Bronchial epithelial cell (primary cell): Measurements from ENCODE around the gene MTF2. TPM values are rescaled to one million over a fixed set of nuclear protein-coding genes. Genes with fewer than 3 reads are reported as not detected.

Experiments used
- DNase-seq: peaks from one replicate; pipeline ENCODE4 v3.0.0-alpha.2; 2010; ENCODE audit warnings: low read depth
- FAIRE-seq: peaks from 2 replicates; lab custom pipeline; 2011; peaks lifted over from hg19 to GRCh38; lab: Jason Lieb, UNC
- H3K27me3 ChIP-seq: 2 replicates; pipeline ENCODE4 v1.5.1; 2011; ENCODE audit warnings: low read length; ENCODE audit not compliant: control insufficient read depth, insufficient read depth
- H3K36me3 ChIP-seq: 2 replicates; pipeline ENCODE4 v1.5.1; 2011; ENCODE audit warnings: low read length; ENCODE audit not compliant: control insufficient read depth, insufficient read depth
- H3K4me3 ChIP-seq: 2 replicates; pipeline ENCODE4 v1.5.1; 2011; ENCODE audit warnings: mild to moderate bottlenecking, low read depth, low read length, control low read depth
- CTCF ChIP-seq: IDR thresholded peaks from 2 replicates; pipeline ENCODE4 v1.5.1; 2011; ENCODE audit warnings: mild to moderate bottlenecking, moderate library complexity, low read length, control low read depth, inconsistent platforms; ENCODE audit not compliant: insufficient read depth, severe bottlenecking
- total RNA-seq: library from RNA; depleted of rRNA; stranded (reverse); fragments of >200 nt; gene quantifications from 2 replicates; pipeline ENCODE4 v1.2.1, GENCODE V29; 2014

MTF2 gene
- total RNA-seq, 1 donor from 2014 or later, result 20.3 TPM

- Histone ChIP-seq H3K36me3 (no peaks in the 10 kb centered on the region), H3K27me3 (no peaks in the 10 kb centered on the region), H3K4me3 (no peak overlapping the region)
- no peak for DNase-seq
- no peak for FAIRE-seq
- no peak for TF ChIP-seq CTCF
Measured at GRCh38 chr1:93083979-93084378, 4.9 kb downstream of the MTF2 start.

- FAIRE-seq (no peak), DNase-seq (no peak)
- H3K4me3 ChIP-seq, result no peak overlapping the region
- H3K36me3 ChIP-seq, result no peaks in the 10 kb centered on the region
- no peaks in the 10 kb centered on the region for H3K27me3 ChIP-seq
- TF ChIP-seq CTCF, result no peak
Measured at GRCh38 chr1:93087532-93087931, 8.4 kb downstream of the MTF2 start.

- no peak for TF ChIP-seq CTCF
- FAIRE-seq (no peak), DNase-seq (no peak)
- Histone ChIP-seq H3K27me3 (no peaks in the 10 kb centered on the region), H3K4me3 (no peak overlapping the region), H3K36me3 (no peaks in the 10 kb centered on the region)
Measured at GRCh38 chr1:93093332-93094006, 14.4 kb downstream of the MTF2 start.

- H3K4me3 ChIP-seq, result no peak overlapping the region
- TF ChIP-seq CTCF, result no peak
- FAIRE-seq (no peak), DNase-seq (no peak)
- no peaks in the 10 kb centered on the region for H3K36me3 ChIP-seq
- H3K27me3 ChIP-seq, result no peaks in the 10 kb centered on the region
Measured at GRCh38 chr1:93095804-93096585, 16.9 kb downstream of the MTF2 start.

- H3K36me3 ChIP-seq, result no peaks in the 10 kb centered on the region
- DNase-seq, result no peak
- H3K4me3 ChIP-seq, result no peak overlapping the region
- no peak for FAIRE-seq
- no peaks in the 10 kb centered on the region for H3K27me3 ChIP-seq
- no peak for TF ChIP-seq CTCF
Measured at GRCh38 chr1:93102142-93102541, 23.1 kb downstream of the MTF2 start.

GRCh38 chr1:93106226-93106625 lies 27.1 kb downstream of the MTF2 start:
- Histone ChIP-seq H3K4me3 (no peak overlapping the region), H3K36me3 (no peaks in the 10 kb centered on the region), H3K27me3 (no peaks in the 10 kb centered on the region)
- no peak for TF ChIP-seq CTCF
- FAIRE-seq, result no peak
- no peak for DNase-seq
